ENCODE data around the gene TM7SF2.

TM7SF2 gene

DNA sequence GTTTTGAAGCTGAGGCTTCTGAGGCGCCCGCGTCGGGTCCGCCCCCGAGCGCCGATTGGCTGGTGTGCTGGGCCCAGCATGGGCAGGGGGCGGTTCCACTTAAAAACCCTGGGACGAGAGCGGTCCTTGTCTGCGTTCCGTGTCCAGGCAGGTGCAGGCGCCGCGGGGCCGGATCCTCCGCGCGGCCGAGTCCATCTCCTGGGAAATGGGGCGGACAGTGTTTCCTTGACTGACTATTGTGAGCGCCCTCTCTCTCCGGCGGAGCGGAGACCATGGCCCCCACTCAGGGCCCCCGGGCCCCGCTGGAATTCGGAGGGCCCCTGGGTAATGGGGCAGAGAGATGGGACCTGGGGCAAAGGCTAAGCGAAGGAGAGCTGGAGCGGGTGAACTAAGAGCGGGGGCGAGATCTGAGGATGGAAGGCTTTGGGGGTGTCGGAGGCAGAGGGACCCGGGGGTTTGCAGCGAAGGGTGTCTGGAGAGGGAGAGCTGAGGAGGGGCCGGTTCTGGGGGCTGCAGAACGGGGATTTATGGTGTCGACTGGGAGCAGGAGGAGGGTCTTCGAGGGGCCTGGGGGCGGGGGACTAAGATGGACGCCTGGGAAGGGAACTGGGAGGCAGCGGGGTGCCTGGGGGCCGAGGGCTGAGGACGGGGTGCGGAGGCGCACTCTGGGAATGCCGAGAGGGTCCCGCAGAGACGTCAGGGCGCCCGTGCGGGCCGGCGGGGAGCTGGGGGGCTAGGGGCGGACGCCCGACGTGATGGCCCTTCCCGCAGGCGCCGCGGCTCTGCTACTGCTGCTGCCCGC, at the start of gene TM7SF2:
TSS of gene TM7SF2 (plus strand) at position 129 of the 802 bp plus-strand sequence. CDS start at position 273, 144 bp downstream.
- peak; percentile 87 for ATAC-seq (ENCODE audit: low read depth)

DNA sequence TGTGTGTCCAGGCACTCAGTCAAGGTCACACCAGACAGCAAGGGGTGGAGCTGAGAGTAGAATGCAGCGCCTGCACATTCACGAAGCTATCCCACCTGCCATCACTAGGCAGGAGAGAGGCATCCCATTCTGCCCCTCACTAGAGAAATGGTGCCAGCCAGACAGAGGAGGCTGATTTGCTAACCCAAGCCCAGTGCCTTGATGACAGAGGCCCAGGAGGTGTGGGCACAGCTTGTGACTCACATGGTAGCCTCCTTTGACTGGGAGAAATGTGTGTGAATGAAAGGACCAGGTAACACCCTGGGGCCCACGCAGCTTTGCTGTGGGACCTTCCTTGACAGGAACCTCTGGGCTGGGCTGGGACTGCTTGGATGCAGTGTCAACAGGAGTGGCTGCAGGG, 48.1 kb upstream of the TM7SF2 start:
- Histone ChIP-seq H3K27ac (ENCODE audit: poor library complexity, severe bottlenecking) (no peak overlapping the region), H3K4me1 (ENCODE audit: insufficient read depth, poor library complexity, severe bottlenecking) (no peaks in the 10 kb centered on the region), H3K27me3 (ENCODE audit: insufficient read depth, poor library complexity, severe bottlenecking) (no peaks in the 10 kb centered on the region), H3K4me3 (ENCODE audit: severe bottlenecking) (no peak overlapping the region), H3K9me3 (ENCODE audit: severe bottlenecking) (no peaks in the 10 kb centered on the region), H3K36me3 (ENCODE audit: low read depth) (no peaks in the 10 kb centered on the region)
- peak; percentile 24; the same call in 1 of the 3 replicates for ATAC-seq (ENCODE audit: low read depth)
- TF ChIP-seq, protein P1, sequence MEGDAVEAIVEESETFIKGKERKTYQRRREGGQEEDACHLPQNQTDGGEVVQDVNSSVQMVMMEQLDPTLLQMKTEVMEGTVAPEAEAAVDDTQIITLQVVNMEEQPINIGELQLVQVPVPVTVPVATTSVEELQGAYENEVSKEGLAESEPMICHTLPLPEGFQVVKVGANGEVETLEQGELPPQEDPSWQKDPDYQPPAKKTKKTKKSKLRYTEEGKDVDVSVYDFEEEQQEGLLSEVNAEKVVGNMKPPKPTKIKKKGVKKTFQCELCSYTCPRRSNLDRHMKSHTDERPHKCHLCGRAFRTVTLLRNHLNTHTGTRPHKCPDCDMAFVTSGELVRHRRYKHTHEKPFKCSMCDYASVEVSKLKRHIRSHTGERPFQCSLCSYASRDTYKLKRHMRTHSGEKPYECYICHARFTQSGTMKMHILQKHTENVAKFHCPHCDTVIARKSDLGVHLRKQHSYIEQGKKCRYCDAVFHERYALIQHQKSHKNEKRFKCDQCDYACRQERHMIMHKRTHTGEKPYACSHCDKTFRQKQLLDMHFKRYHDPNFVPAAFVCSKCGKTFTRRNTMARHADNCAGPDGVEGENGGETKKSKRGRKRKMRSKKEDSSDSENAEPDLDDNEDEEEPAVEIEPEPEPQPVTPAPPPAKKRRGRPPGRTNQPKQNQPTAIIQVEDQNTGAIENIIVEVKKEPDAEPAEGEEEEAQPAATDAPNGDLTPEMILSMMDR (IDR thresholded peaks at IDR 0.05; ENCODE audit: poor library complexity, severe bottlenecking): no peak
- DNase-seq (ENCODE audit: low spot score): no peak

More for the DNA sequence above, at the start of gene TM7SF2:
- Histone ChIP-seq H3K36me3 (ENCODE audit: low read depth) (peaks cover 10% of the 10 kb centered on the region; the same call in 1 of the 2 replicates), H3K27ac (ENCODE audit: poor library complexity, severe bottlenecking) (peak within 1 kb of the TSS; percentile 45), H3K27me3 (ENCODE audit: insufficient read depth, poor library complexity, severe bottlenecking) (no peaks in the 10 kb centered on the region), H3K4me1 (ENCODE audit: insufficient read depth, poor library complexity, severe bottlenecking) (peaks cover 10% of the 10 kb centered on the region), H3K9me3 (ENCODE audit: severe bottlenecking) (no peaks in the 10 kb centered on the region), H3K4me3 (ENCODE audit: severe bottlenecking) (peak within 1 kb of the TSS; percentile 39)
- peak; percentile 97 for DNase-seq (ENCODE audit: low spot score)
- TF ChIP-seq, protein P1 (IDR thresholded peaks at IDR 0.05; ENCODE audit: poor library complexity, severe bottlenecking): no peak

DNA sequence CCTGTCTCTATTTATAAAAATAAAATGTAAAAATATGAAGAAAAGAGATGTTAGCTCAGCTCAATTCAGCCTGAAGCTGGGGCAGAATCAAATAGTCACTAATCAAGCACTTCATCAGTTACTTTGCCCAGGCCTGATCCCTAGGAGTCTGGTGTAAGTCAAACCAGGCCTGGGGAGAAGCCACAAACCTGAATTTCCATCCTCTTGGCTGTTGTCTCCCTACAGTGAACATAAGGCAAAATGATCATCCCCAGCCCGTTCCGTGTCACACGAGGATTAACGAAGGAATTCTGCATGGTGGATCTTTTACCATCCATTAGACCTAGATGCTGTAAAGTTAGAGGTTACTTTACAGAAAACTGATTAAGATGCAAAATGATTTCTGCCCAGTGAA, 46.8 kb upstream of the TM7SF2 start:
- ATAC-seq (ENCODE audit: low read depth) (no peak), DNase-seq (ENCODE audit: low spot score) (no peak)
- H3K27me3 ChIP-seq (ENCODE audit: insufficient read depth, poor library complexity, severe bottlenecking): no peaks in the 10 kb centered on the region
- TF ChIP-seq, protein P1 (IDR thresholded peaks at IDR 0.05; ENCODE audit: poor library complexity, severe bottlenecking): no peak
- no peaks in the 10 kb centered on the region for H3K4me1 ChIP-seq (ENCODE audit: insufficient read depth, poor library complexity, severe bottlenecking)
- no peaks in the 10 kb centered on the region for H3K36me3 ChIP-seq (ENCODE audit: low read depth)
- no peak overlapping the region for H3K27ac ChIP-seq (ENCODE audit: poor library complexity, severe bottlenecking)
- no peaks in the 10 kb centered on the region for H3K9me3 ChIP-seq (ENCODE audit: severe bottlenecking)
- H3K4me3 ChIP-seq (ENCODE audit: severe bottlenecking): no peak overlapping the region

DNA sequence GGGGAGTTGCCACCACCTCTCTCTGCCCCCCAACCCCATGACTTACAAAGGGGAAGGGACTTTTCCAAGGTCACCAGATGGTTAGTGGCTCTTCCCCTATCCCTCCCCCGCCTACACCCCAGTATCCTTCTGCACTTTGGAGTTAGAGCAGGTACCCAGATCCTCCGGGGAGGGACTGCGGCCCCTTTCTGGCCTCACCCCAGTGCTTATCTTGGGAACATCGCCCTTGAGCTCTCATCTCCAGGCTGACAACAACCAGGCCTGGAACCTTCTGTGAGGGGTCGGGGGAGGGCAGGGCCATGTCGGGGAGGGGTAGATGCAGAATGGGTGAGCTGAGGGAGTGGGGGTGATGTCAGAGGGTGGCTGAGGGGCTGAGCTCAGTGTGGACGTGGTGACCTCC, 45.8 kb upstream of the TM7SF2 start:
- TF ChIP-seq, protein P1 (IDR thresholded peaks at IDR 0.05; ENCODE audit: poor library complexity, severe bottlenecking): no peak
- H3K36me3 ChIP-seq (ENCODE audit: low read depth): no peaks in the 10 kb centered on the region
- ATAC-seq (ENCODE audit: low read depth) (no peak), DNase-seq (ENCODE audit: low spot score) (no peak)
- no peak overlapping the region for H3K27ac ChIP-seq (ENCODE audit: poor library complexity, severe bottlenecking)
- no peaks in the 10 kb centered on the region for H3K9me3 ChIP-seq (ENCODE audit: severe bottlenecking)
- H3K4me3 ChIP-seq (ENCODE audit: severe bottlenecking): no peak overlapping the region
- no peaks in the 10 kb centered on the region for H3K27me3 ChIP-seq (ENCODE audit: insufficient read depth, poor library complexity, severe bottlenecking)
- no peaks in the 10 kb centered on the region for H3K4me1 ChIP-seq (ENCODE audit: insufficient read depth, poor library complexity, severe bottlenecking)

DNA sequence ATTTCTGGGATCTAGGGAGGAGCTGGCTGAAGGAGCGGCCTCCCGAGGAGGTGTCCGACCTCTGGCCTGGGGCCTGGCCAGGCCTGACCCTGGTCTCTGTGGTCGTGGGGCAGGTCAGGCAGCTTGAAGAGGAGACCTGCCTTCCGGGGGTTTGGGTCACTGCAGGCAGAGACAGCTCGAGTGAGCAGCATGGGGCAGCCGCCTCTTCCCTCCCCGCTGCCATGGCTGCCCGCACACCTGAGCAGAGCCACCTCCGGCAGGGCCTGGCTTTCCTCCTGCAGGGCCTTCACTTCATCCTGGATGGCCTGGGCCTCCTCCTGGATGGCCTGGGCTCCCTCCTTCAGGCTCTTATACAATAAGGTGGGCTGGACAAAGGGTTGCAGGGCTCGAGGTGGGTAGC, 45.4 kb upstream of the TM7SF2 start:
- no peak for ATAC-seq (ENCODE audit: low read depth)
- no peaks in the 10 kb centered on the region for H3K4me1 ChIP-seq (ENCODE audit: insufficient read depth, poor library complexity, severe bottlenecking)
- H3K9me3 ChIP-seq (ENCODE audit: severe bottlenecking): no peaks in the 10 kb centered on the region
- H3K36me3 ChIP-seq (ENCODE audit: low read depth): no peaks in the 10 kb centered on the region
- TF ChIP-seq, protein P1 (IDR thresholded peaks at IDR 0.05; ENCODE audit: poor library complexity, severe bottlenecking): no peak
- H3K27me3 ChIP-seq (ENCODE audit: insufficient read depth, poor library complexity, severe bottlenecking): no peaks in the 10 kb centered on the region
- H3K4me3 ChIP-seq (ENCODE audit: severe bottlenecking): no peak overlapping the region
- DNase-seq (ENCODE audit: low spot score): no peak
- no peak overlapping the region for H3K27ac ChIP-seq (ENCODE audit: poor library complexity, severe bottlenecking)

Measured in RWPE2 (cell line).